A549 (cell line): ENCODE results near the gene LNX2. TPM values are rescaled to one million over a fixed set of nuclear protein-coding genes. Genes with fewer than 3 reads are reported as not detected.

ENCODE experiments used
- ATAC-seq, 2 experiments: fragments of 200-7000 bp in 1 of 2; fragments of >200 bp in 1 of 2; cut with Nextera tagmentation in 1 of 2; cut with Tn5 transposase in 1 of 2; 3 replicates each; pipeline versions ENCODE4 v1.8.0 to v1.9.1; 2018 to 2020; ENCODE audit warnings: mild to moderate bottlenecking in 1 of 2, moderate library complexity in 1 of 2
- CTCF ChIA-PET: fragments of 300-600 bp; sonication (Branson Sonifier 250); formaldehyde crosslinking; extraction: SDS; loops from one replicate; lab custom pipeline; 2021; ENCODE audit warnings: antibody characterized with exemption, inconsistent platforms; lab: Yijun Ruan, JAX
- POLR2A ChIA-PET: fragments of 350-600 bp; formaldehyde crosslinking; extraction: SDS; loops from one replicate; lab custom pipeline; 2021; ENCODE audit warnings: antibody characterized with exemption, inconsistent platforms; lab: Yijun Ruan, JAX
- DNase-seq, 2 experiments: peaks; one replicate each; pipeline versions ENCODE4 v3.0.0 to v3.0.0-alpha.2; 2011 to 2016; ENCODE audit warnings: low read depth in 1 of 2, low spot score in 1 of 2
- FAIRE-seq: peaks from 2 replicates; lab custom pipeline; 2011; peaks lifted over from hg19 to GRCh38; lab: Jason Lieb, UNC
- H3K27ac ChIP-seq, 2 experiments: fragments of >200 bp; sonication (Bioruptor Twin); formaldehyde crosslinking; 3 replicates each; pipeline ENCODE4 v1.5.1; 2016 to 2017
- H3K4me1 ChIP-seq: fragments of >200 bp; sonication (Bioruptor Twin); formaldehyde crosslinking; 3 replicates; pipeline ENCODE4 v1.6.1; 2016
- H3K4me2 ChIP-seq: fragments of >200 bp; sonication (Bioruptor Twin); formaldehyde crosslinking; 3 replicates; pipeline ENCODE4 v1.6.1; 2016
- H3K4me3 ChIP-seq: fragments of >200 bp; sonication (Bioruptor Twin); formaldehyde crosslinking; 3 replicates; pipeline ENCODE4 v1.5.1; 2016
- H3K9me3 ChIP-seq: fragments of >200 bp; sonication (Bioruptor Twin); formaldehyde crosslinking; 3 replicates; pipeline ENCODE4 v1.6.1; 2016
- ATOH8 ChIP-seq: fragments of 250-450 bp; sonication (Bioruptor Pico); IDR thresholded peaks from 2 replicates; pipeline ENCODE4 v1.5.0; 2020; ENCODE audit warnings: low read depth, mild to moderate bottlenecking, moderate library complexity
- BCL3 ChIP-seq: fragments of >200 bp; sonication (Bioruptor Twin); formaldehyde crosslinking; IDR thresholded peaks from 3 replicates; pipeline ENCODE4 v1.6.1; 2016
- BHLHE40 ChIP-seq: IDR thresholded peaks from 2 replicates; pipeline ENCODE4 v1.6.1; 2012; ENCODE audit warnings: low read depth, low read length, inconsistent platforms
- CBX2 ChIP-seq: fragments of 200-600 bp; sonication (generic); IDR thresholded peaks from 2 replicates; pipeline ENCODE4 v1.6.1; 2016; ENCODE audit warnings: low read depth, mild to moderate bottlenecking, borderline replicate concordance
- CHD2 ChIP-seq: fragments of 150-350 bp; IDR thresholded peaks from 2 replicates; pipeline ENCODE4 v1.6.1; 2014; ENCODE audit warnings: low read length; ENCODE audit not compliant: partially characterized antibody
- E2F6 ChIP-seq: IDR thresholded peaks from 2 replicates; pipeline ENCODE4 v1.6.1; 2012; ENCODE audit warnings: low read depth, borderline replicate concordance
- FOSB ChIP-seq: fragments of 250-450 bp; sonication (Bioruptor Pico); IDR thresholded peaks from 2 replicates; pipeline ENCODE4 v1.5.0; 2020; ENCODE audit warnings: mild to moderate bottlenecking, moderate library complexity
- FOSL2 ChIP-seq, 2 experiments: fragments of 450-650 bp in 1 of 2; fragments of >200 bp in 1 of 2; sonication (Bioruptor Twin) in 1 of 2; formaldehyde crosslinking; IDR thresholded peaks; 2 replicates each; pipeline versions ENCODE4 v1.5.0 to v1.6.1; 2016 to 2020; ENCODE audit warnings: mild to moderate bottlenecking in 1 of 2, moderate library complexity in 1 of 2
- FOXS1 ChIP-seq: fragments of 250-450 bp; sonication (Bioruptor Pico); IDR thresholded peaks from 2 replicates; pipeline ENCODE4 v1.5.0; 2020; ENCODE audit warnings: mild to moderate bottlenecking, moderate library complexity
- HES2 ChIP-seq: fragments of >200 bp; sonication (Bioruptor Twin); formaldehyde crosslinking; IDR thresholded peaks from 2 replicates; pipeline ENCODE4 v1.6.1; 2016
- HMGXB4 ChIP-seq: fragments of 250-450 bp; sonication (Bioruptor Pico); IDR thresholded peaks from 2 replicates; pipeline ENCODE4 v1.5.0; 2021; ENCODE audit warnings: mild to moderate bottlenecking, moderate library complexity, borderline replicate concordance
- HOXA7 ChIP-seq: fragments of 250-450 bp; sonication (Bioruptor Pico); IDR thresholded peaks from 2 replicates; pipeline ENCODE4 v1.5.0; 2020; ENCODE audit warnings: mild to moderate bottlenecking, moderate library complexity
- NFE2L2 ChIP-seq: fragments of 150-350 bp; conservative IDR thresholded peaks from 2 replicates; pipeline ENCODE4 v1.6.1; 2014; ENCODE audit warnings: low read length
- POLR2AphosphoS2 ChIP-seq: conservative IDR thresholded peaks from 2 replicates; pipeline ENCODE4 v1.6.1; 2012; ENCODE audit warnings: low read length, improper control_type of control experiment, inconsistent platforms
- REST ChIP-seq: fragments of 200-600 bp; sonication (generic); IDR thresholded peaks from 2 replicates; pipeline ENCODE4 v1.6.1; 2016; ENCODE audit warnings: antibody characterized with exemption, mild to moderate bottlenecking, moderate library complexity
- SMC3 ChIP-seq: fragments of >200 bp; sonication (Bioruptor Twin); formaldehyde crosslinking; IDR thresholded peaks from 3 replicates; pipeline ENCODE4 v1.6.1; 2018; ENCODE audit warnings: inconsistent platforms
- TP53 ChIP-seq: fragments of 250-450 bp; sonication (Bioruptor Pico); IDR thresholded peaks from 2 replicates; pipeline ENCODE4 v1.5.0; 2021; ENCODE audit warnings: mild to moderate bottlenecking, moderate library complexity
- ZC3H11A ChIP-seq: fragments of 450-650 bp; IDR thresholded peaks from 2 replicates; pipeline ENCODE4 v1.6.1; 2014; ENCODE audit warnings: antibody characterized with exemption, mild to moderate bottlenecking
- ZNF302 ChIP-seq: fragments of 250-450 bp; sonication (Bioruptor Pico); IDR thresholded peaks from 2 replicates; pipeline ENCODE4 v1.9.0; 2021; ENCODE audit warnings: inconsistent platforms, mild to moderate bottlenecking, moderate library complexity
- WGBS: methylation state at CpG from one replicate; pipeline ENCODE4 v1.1.6; 2017; ENCODE audit errors: missing lambda C conversion rate; 5-methylcytosine and 5-hydroxymethylcytosine counted together
- polyA plus RNA-seq, 4 experiments: library from polyadenylated mRNA; depleted of rRNA in 3 of 4; stranded (reverse); fragments of >200 nt; fragmentation: RNase III in 1 of 4; extraction: RNeasy Plus Mini Kit Qiagen cat#74134 plus additional on column Dnase treatment in 1 of 4; gene quantifications; 2 replicates in 3 of 4; 3 replicates in 1 of 4; pipeline ENCODE4 v1.2.3, GENCODE V29; 2011 to 2017

Gene LNX2
- polyA plus RNA-seq, 2 of the 4 experiments (the other 2 are of a cell fraction), result 3.3 to 6.3 TPM

- no peak for TF ChIP-seq REST
- TF ChIP-seq NFE2L2, result no peak
These were observed 48.0 kb downstream of the LNX2 start (continued) for GRCh38 chr13:27572234-27572901.

- H3K9me3 ChIP-seq, result no peaks in the 10 kb centered on the region
- 45% methylated on average over 1 of the region's 1 CpG for WGBS
- H3K4me1 ChIP-seq, result peaks cover 7% of the 10 kb centered on the region; the same call in 1 of the 3 replicates
- H3K4me3 ChIP-seq, result no peak overlapping the region
- DNase-seq, result no peak
- no peak for ATAC-seq
- no peak for FAIRE-seq
- POLR2A ChIA-PET, result no interaction called here
- TF ChIP-seq HES2 (no peak), ZC3H11A (no peak), SMC3 (no peak), CHD2 (no peak), HOXA7 (no peak), HMGXB4 (no peak), BCL3 (no peak), BHLHE40 (no peak), FOSL2 (IDR thresholded peaks at IDR 0.05) (no peak), FOSL2 (CRISPR knock-in tag; IDR thresholded peaks at IDR 0.05) (no peak), NFE2L2 (no peak), FOXS1 (CRISPR knock-in tag) (no peak), E2F6 (no peak)
- TF ChIP-seq, all 56 proteins: peak for 0
- Histone ChIP-seq H3K4me2 (no peak overlapping the region), H3K27ac (no peak overlapping the region)
- CTCF ChIA-PET, result no interaction called here
These were observed 49.4 kb downstream of the LNX2 start for GRCh38 chr13:27570906-27571305.

- FAIRE-seq (no peak), ATAC-seq (no peak), DNase-seq (no peak)
- ChIA-PET POLR2A (no interaction called here), CTCF (interaction anchor here (1.5 kb wide), 1 partner anchor 37 kb away, joined by 3 read pairs; no protein-coding TSS in a partner anchor)
- H3K9me3 ChIP-seq, result no peaks in the 10 kb centered on the region
- H3K4me1 ChIP-seq, result peaks cover 7% of the 10 kb centered on the region; the same call in 1 of the 3 replicates
- no peak for TF ChIP-seq ZNF302 (CRISPR knock-in tag)
- TF ChIP-seq POLR2AphosphoS2, result no peak
- TF ChIP-seq ATOH8, result no peak
- no peak for TF ChIP-seq BCL3
- TF ChIP-seq FOSB (CRISPR knock-in tag), result no peak
- TF ChIP-seq CBX2, result no peak
- no peak for TF ChIP-seq TP53
- no peak for TF ChIP-seq HOXA7
- TF ChIP-seq FOSL2 (IDR thresholded peaks at IDR 0.05), result no peak
- TF ChIP-seq FOSL2 (CRISPR knock-in tag; IDR thresholded peaks at IDR 0.05), result no peak
- H3K4me3 ChIP-seq, result no peak overlapping the region
- 96% methylated on average over 4 of the region's 4 CpGs for WGBS
- H3K4me2 ChIP-seq, result no peak overlapping the region
- no peak overlapping the region for H3K27ac ChIP-seq
These were observed 50.9 kb downstream of the LNX2 start for GRCh38 chr13:27569405-27569804.
